Muscle of leg (tissue), 11 donors: ENCODE data around the gene GEMIN5. TPM values are rescaled to one million over a fixed set of nuclear protein-coding genes. Genes with fewer than 3 reads are reported as not detected.

Experiments used
- DNase-seq: peaks from one replicate; pipeline ENCODE4 v3.0.0; 2013
- H3K27ac ChIP-seq: one replicate; pipeline ENCODE4 v1.5.1; 2013; ENCODE audit warnings: mild to moderate bottlenecking, low read length, control low read depth
- H3K27me3 ChIP-seq: one replicate; pipeline ENCODE4 v1.6.1; 2013; ENCODE audit warnings: low read length; ENCODE audit not compliant: control insufficient read depth, insufficient read depth
- H3K36me3 ChIP-seq: one replicate; pipeline ENCODE4 v1.6.1; 2013; ENCODE audit warnings: low read length; ENCODE audit not compliant: control insufficient read depth, insufficient read depth
- H3K4me1 ChIP-seq: one replicate; pipeline ENCODE4 v1.6.1; 2013; ENCODE audit warnings: low read length; ENCODE audit not compliant: control insufficient read depth, insufficient read depth
- H3K4me3 ChIP-seq: one replicate; pipeline ENCODE4 v1.5.1; 2013; ENCODE audit warnings: low read length, control low read depth
- H3K9me3 ChIP-seq: replicated peaks from 2 replicates; pipeline ENCODE4 v1.6.1; 2013; ENCODE audit warnings: low read depth, low read length; ENCODE audit not compliant: control insufficient read depth
- WGBS: methylation state at CpG from one replicate; pipeline ENCODE4 v1.1.5; 2013; ENCODE audit warnings: missing lambda C conversion rate; ENCODE audit not compliant: insufficient coverage; 5-methylcytosine and 5-hydroxymethylcytosine counted together
- polyA plus RNA-seq, 8 donors: library from polyadenylated mRNA; unstranded; fragments of 120-200 nt; gene quantifications; one replicate each; pipeline versions ENCODE4 v1.2.1 to v1.2.3, GENCODE V29; 2013; ENCODE audit warnings: inconsistent platforms in 1 of 8, low replicate concordance in 1 of 8; ENCODE audit not compliant: insufficient read length in 8 of 8, insufficient read depth in 1 of 8
- total RNA-seq: library from RNA; stranded (reverse); fragments of 120-200 nt; gene quantifications from one replicate; pipeline ENCODE4 v1.2.4, GENCODE V29; 2013

GEMIN5 gene
- total and polyA plus RNA-seq, 9 donors: 12.3 to 17.6 (median 15.7) TPM

GRCh38 chr5:154968953-154969352 is 30.9 kb upstream of the GEMIN5 start:
- Histone ChIP-seq H3K4me3 (no peak overlapping the region), H3K27ac (no peak overlapping the region), H3K27me3 (no peaks in the 10 kb centered on the region), H3K4me1 (no peaks in the 10 kb centered on the region), H3K9me3 (no peaks in the 10 kb centered on the region), H3K36me3 (peaks cover 16% of the 10 kb centered on the region)
- WGBS: no CpG with 5 or more reads among the region's 5 CpGs
- no peak for DNase-seq

GRCh38 chr5:154967421-154968024 is 29.5 kb upstream of the GEMIN5 start:
- DNase-seq: no peak
- WGBS: no CpG with 5 or more reads among the region's 5 CpGs
- H3K27me3 ChIP-seq: no peaks in the 10 kb centered on the region
- no peak overlapping the region for H3K27ac ChIP-seq
- no peak overlapping the region for H3K4me3 ChIP-seq
- H3K36me3 ChIP-seq: peaks cover 16% of the 10 kb centered on the region
- H3K4me1 ChIP-seq: no peaks in the 10 kb centered on the region
- H3K9me3 ChIP-seq: no peaks in the 10 kb centered on the region

- WGBS: no CpG with 5 or more reads among the region's 3 CpGs
- Histone ChIP-seq H3K4me1 (no peaks in the 10 kb centered on the region), H3K9me3 (no peaks in the 10 kb centered on the region), H3K27me3 (no peaks in the 10 kb centered on the region), H3K27ac (no peak overlapping the region), H3K4me3 (no peak overlapping the region), H3K36me3 (peaks cover 16% of the 10 kb centered on the region)
- DNase-seq: no peak
These were observed 28.9 kb upstream of the GEMIN5 start for GRCh38 chr5:154966874-154967273.

GRCh38 chr5:154966081-154966841 is 28.2 kb upstream of the GEMIN5 start:
- no peaks in the 10 kb centered on the region for H3K9me3 ChIP-seq
- no peaks in the 10 kb centered on the region for H3K4me1 ChIP-seq
- DNase-seq: no peak
- H3K27me3 ChIP-seq: no peaks in the 10 kb centered on the region
- no CpG with 5 or more reads among the region's 7 CpGs for WGBS
- H3K27ac ChIP-seq: no peak overlapping the region
- H3K36me3 ChIP-seq: peaks cover 21% of the 10 kb centered on the region
- H3K4me3 ChIP-seq: no peak overlapping the region

- DNase-seq: no peak
- WGBS: no CpG with 5 or more reads among the region's 1 CpG
- peaks cover 23% of the 10 kb centered on the region for H3K36me3 ChIP-seq
These were observed 24.5 kb upstream of the GEMIN5 start for GRCh38 chr5:154962494-154962893.

GRCh38 chr5:154956712-154957111 is 18.7 kb upstream of the GEMIN5 start:
- DNase-seq: no peak
- no peaks in the 10 kb centered on the region for H3K9me3 ChIP-seq
- H3K27me3 ChIP-seq: no peaks in the 10 kb centered on the region
- H3K27ac ChIP-seq: no peak overlapping the region
- H3K4me3 ChIP-seq: no peak overlapping the region
- H3K4me1 ChIP-seq: no peaks in the 10 kb centered on the region
- peaks cover 15% of the 10 kb centered on the region for H3K36me3 ChIP-seq

More at GRCh38 chr5:154962494-154962893, 24.5 kb upstream of the GEMIN5 start:
- Histone ChIP-seq H3K27me3 (no peaks in the 10 kb centered on the region), H3K27ac (no peak overlapping the region), H3K9me3 (no peaks in the 10 kb centered on the region), H3K4me1 (no peaks in the 10 kb centered on the region), H3K4me3 (no peak overlapping the region)

- no peaks in the 10 kb centered on the region for H3K36me3 ChIP-seq
- no peaks in the 10 kb centered on the region for H3K27me3 ChIP-seq
- H3K9me3 ChIP-seq: no peaks in the 10 kb centered on the region
- H3K4me3 ChIP-seq: no peak overlapping the region
- WGBS: no CpG with 5 or more reads among the region's 2 CpGs
- H3K4me1 ChIP-seq: no peaks in the 10 kb centered on the region
- no peak for DNase-seq
- no peak overlapping the region for H3K27ac ChIP-seq
These were observed 11.8 kb upstream of the GEMIN5 start for GRCh38 chr5:154949781-154950180.

GRCh38 chr5:154948313-154948712 is 10.3 kb upstream of the GEMIN5 start:
- Histone ChIP-seq H3K27me3 (no peaks in the 10 kb centered on the region), H3K4me1 (no peaks in the 10 kb centered on the region), H3K9me3 (no peaks in the 10 kb centered on the region), H3K4me3 (no peak overlapping the region), H3K36me3 (no peaks in the 10 kb centered on the region), H3K27ac (no peak overlapping the region)
- DNase-seq: no peak
- WGBS: no CpG with 5 or more reads among the region's 4 CpGs

GRCh38 chr5:154947778-154948177 is 9.8 kb upstream of the GEMIN5 start:
- 83% methylated on average over 1 of the region's 6 CpGs for WGBS
- Histone ChIP-seq H3K27ac (no peak overlapping the region), H3K4me3 (no peak overlapping the region), H3K27me3 (no peaks in the 10 kb centered on the region), H3K9me3 (no peaks in the 10 kb centered on the region), H3K4me1 (no peaks in the 10 kb centered on the region), H3K36me3 (no peaks in the 10 kb centered on the region)
- DNase-seq: no peak

- Histone ChIP-seq H3K4me1 (no peaks in the 10 kb centered on the region), H3K27ac (no peak overlapping the region), H3K4me3 (no peak overlapping the region), H3K36me3 (no peaks in the 10 kb centered on the region), H3K27me3 (no peaks in the 10 kb centered on the region), H3K9me3 (no peaks in the 10 kb centered on the region)
- no CpG with 5 or more reads among the region's 2 CpGs for WGBS
- DNase-seq: peak; percentile 15
These were observed 7.8 kb upstream of the GEMIN5 start for GRCh38 chr5:154945695-154946301.
